Stimulated activated CD4-positive, alpha-beta T cell treated with anti-CD3 and anti-CD28 coated beads, Interleukin-2, amount 100 ng/mL, for 4 hours (primary cell): ENCODE results near the gene SPRED2.

ENCODE experiments used
- DNase-seq: peaks from one replicate; pipeline ENCODE4 v3.0.0-alpha.2; 2020; ENCODE audit warnings: low read depth

Gene SPRED2

GRCh38 chr2:65415091-65415490, 17.3 kb downstream of the SPRED2 start:
- no peak for DNase-seq

GRCh38 chr2:65413610-65414009, 18.8 kb downstream of the SPRED2 start:
- no peak for DNase-seq

DNA sequence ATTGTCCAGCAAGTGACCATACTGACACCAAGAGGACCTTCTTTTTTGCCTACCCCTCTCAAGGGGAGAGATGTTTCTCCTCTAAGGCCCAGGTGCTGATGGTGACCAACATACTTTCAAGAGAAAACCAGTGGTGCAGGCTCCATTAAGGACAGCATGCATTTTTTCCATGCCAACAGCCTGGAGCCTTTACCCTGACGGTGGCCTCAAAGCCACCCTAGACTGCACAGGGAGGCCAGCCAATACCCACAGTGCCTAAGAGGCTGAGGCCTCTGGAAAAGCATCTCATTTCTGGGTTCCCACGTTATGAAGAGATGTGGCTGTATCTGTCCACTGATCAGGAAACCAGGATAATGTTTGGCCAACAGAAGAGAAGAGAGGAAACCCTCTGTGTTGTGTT, 19.3 kb downstream of the SPRED2 start:
- no peak for DNase-seq

- DNase-seq = no peak
These were observed 21.2 kb downstream of the SPRED2 start for GRCh38 chr2:65411056-65411795.

- no peak for DNase-seq
These were observed 23.4 kb downstream of the SPRED2 start for GRCh38 chr2:65409045-65409444.

GRCh38 chr2:65407240-65407639, 25.2 kb downstream of the SPRED2 start:
- no peak for DNase-seq

DNA sequence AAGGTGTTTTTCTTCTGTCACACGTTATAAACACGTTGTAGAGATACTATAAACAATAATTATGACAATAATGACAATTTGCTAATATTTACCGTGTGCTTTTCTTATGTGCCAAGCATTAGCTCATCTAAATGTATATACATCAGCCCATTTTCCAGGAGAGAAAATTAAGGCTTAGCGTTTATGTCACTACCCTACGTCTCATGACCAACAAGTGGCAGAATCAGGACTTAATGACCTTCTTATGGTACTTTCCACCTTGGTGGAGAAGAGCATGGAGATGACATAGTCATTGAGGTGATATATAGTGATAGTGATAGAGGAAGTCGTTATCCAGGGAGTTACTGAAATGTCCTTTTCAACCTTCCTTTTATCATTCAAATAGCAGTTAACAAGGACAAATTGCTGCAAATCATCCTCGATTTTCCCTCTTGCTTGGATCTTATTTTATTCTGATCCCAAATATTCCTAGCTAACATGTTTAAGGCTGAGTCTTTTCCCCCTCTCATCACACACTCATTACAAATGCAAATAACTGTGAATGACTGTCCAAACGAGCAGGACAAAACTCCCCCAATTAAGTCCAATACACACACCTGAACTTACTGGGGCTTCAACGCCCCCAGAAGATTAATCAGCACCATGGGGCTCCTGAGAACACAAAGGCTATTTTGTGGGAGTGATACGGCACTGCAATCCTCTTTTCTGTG, 27.3 kb downstream of the SPRED2 start:
- no peak for DNase-seq

GRCh38 chr2:65403529-65403915, 28.9 kb downstream of the SPRED2 start:
- no peak for DNase-seq

DNA sequence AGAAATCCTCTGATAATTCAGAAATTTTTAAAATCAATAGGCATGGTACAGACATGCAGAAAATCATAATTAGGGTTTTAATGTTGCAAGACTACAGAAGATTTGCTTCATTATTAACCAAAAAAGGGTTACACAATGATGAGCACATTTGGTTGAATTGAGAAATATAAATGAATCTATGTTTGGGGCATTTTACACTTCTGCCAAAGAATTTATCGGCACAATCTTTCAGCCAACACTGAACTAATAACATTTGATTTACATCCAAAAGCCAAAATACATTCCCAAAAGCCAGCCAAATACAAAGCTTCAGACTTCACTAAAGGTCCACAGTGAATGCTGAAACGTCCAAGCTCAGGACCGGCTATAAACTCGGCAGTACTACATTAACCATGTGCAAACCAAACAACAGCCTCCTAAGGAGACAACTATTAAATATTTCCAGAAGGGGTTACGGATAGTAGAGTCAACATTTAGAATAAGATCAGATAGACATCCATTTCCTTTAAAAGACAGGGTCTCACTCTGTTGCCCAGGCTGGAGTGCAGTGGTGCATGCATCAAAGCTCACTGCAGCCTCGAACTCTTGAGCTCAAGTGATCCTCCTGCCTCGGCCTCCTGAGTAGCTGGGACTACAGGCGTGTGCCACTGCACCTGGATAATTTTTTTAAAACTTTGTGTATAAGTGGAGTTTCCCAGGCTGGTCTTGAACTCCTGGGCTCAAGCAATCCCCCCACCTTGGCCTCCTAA, 29.4 kb downstream of the SPRED2 start:
- DNase-seq = no peak

- DNase-seq = no peak
These were observed 30.1 kb downstream of the SPRED2 start for GRCh38 chr2:65402323-65402722.

GRCh38 chr2:65397122-65397521, 35.3 kb downstream of the SPRED2 start:
- DNase-seq = no peak

DNA sequence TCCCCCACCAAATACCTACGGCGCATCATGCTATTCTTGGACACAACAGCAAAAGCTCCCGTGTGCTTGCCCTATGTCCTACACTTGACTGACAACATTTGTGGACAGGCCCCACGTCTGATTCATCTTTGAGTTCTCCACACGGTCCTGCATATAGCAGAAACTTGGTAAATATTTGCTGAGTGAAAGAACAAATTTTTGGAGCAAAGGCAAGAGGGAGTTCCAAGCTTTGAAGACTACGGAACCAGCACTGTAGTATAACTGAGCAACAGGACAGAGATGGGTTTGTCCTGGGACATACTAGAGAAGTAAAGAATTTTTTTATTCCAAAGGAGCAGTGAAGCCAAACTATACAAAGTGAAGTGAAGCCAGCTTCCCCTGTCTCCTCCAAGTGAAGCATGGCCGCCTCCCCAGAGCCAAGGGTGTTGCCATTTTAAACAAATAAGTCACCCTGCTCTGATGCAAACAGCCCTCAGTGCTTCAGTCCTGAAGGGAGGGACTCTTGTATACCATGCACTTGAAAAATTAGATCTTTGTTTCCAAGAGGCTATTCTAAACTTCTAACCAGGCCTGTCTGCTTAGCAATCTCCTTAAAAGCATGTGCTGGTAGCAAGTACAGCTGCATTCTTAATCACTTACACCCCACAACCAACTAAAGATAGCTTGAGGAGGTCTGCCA, 35.9 kb downstream of the SPRED2 start:
- DNase-seq = no peak

- no peak for DNase-seq
These were observed 36.6 kb downstream of the SPRED2 start for GRCh38 chr2:65395621-65396347.

DNA sequence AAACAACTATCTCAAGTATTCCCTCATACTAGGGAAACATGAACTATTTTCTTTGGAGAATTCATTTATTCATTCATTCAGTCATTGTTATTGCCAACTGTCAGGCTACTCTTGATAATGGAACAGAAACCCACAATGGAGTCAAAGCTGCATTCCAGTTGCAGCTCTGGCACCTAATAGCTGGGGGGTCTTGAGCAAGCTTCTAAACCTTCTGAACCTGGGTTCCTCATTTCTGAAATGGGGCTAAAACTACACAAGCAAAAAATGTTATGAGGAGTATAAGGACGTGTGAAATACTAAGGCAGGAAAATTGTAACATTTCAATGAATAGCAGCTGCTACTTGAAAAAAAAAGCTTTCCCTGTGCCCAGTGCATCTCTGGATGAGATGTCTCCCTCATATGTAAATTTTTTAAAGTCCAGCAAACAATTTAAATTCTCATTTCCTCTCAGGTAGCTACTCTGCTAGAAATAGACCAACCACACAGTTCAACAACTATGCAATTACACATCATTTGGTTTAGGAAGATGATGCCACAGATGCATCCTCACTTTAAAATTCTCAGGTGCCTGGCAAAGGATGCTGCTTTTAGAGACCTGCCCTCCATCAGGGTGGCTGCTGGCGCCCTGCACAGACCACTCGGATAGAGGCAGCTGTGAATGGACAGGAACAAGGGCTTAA, 38.5 kb downstream of the SPRED2 start:
- DNase-seq = no peak

DNA sequence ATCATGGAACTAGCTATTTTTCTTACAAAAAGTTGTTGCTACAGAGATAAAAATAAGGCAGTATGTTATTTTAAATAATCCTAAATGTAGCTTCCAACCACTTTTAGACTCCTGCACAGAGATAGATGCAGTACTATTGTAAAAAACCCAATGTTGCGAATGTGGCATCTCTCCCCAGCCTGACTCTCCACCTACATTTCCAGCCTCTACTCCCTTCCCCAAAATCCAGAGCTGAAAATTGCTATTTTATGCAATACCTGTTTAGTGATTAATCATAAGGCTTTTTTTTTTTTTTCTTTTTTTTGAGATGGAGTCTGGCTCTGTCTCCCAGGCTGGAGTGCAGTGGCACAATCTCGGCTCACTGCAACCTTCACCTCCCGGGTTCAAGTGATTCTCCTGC, 39.4 kb downstream of the SPRED2 start:
- DNase-seq = no peak

- no peak for DNase-seq
These were observed 39.8 kb downstream of the SPRED2 start for GRCh38 chr2:65392609-65393008.

GRCh38 chr2:65390134-65390533, 42.3 kb downstream of the SPRED2 start:
- DNase-seq = no peak

- no peak for DNase-seq
These were observed 42.9 kb downstream of the SPRED2 start for GRCh38 chr2:65389476-65389875.

- no peak for DNase-seq
These were observed 43.6 kb downstream of the SPRED2 start for GRCh38 chr2:65388596-65389390.

DNA sequence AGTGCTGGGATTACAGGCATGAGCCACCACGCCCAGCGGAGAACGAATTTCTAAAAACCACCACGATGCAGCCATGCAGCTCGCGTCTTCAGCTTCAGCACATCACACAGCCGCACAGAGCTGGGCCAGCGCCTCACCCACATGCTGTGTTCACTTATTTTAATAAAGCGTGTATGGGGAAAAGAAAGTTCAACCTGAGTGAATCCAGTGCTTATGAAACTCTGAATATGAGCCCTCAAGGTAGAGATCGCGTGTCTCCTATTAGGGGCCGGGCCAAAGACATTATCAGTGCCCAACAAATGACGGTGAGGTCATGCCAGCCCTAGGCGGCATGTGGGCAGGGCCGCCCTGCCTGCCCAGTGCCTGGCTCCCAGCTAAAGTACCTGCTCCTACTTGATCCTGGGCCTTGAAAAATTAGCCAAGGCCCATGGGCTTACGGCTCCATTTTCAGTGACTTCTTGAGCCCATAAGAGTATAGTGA, 44.3 kb downstream of the SPRED2 start:
- DNase-seq = no peak
